Karpas-422 (cell line): Measurements from ENCODE around the gene NFYC. TPM values are rescaled to one million over a fixed set of nuclear protein-coding genes. Genes with fewer than 3 reads are reported as not detected.

Experiments
- DNase-seq: peaks from one replicate; pipeline ENCODE4 v3.0.0-alpha.2; 2015
- H2AFZ ChIP-seq: fragments of 200-600 bp; sonication (generic); 2 replicates; pipeline ENCODE4 v1.6.1; 2014; ENCODE audit warnings: antibody characterized with exemption, low read length, mixed read lengths
- H3K27ac ChIP-seq: fragments of 200-600 bp; sonication (generic); 2 replicates; pipeline ENCODE4 v1.5.1; 2014; ENCODE audit warnings: mild to moderate bottlenecking, low read length, moderate library complexity
- H3K27me3 ChIP-seq: fragments of 200-600 bp; sonication (generic); 2 replicates; pipeline ENCODE4 v1.6.1; 2014; ENCODE audit warnings: low read length, mixed read lengths
- H3K36me3 ChIP-seq: fragments of 200-600 bp; sonication (generic); 2 replicates; pipeline ENCODE4 v1.6.1; 2014; ENCODE audit warnings: low read length, mixed read lengths; ENCODE audit not compliant: insufficient read depth
- H3K4me1 ChIP-seq: fragments of 200-600 bp; sonication (generic); 2 replicates; pipeline ENCODE4 v1.6.1; 2014; ENCODE audit warnings: mild to moderate bottlenecking, low read length, mixed read lengths
- H3K4me2 ChIP-seq: fragments of 200-600 bp; sonication (generic); 2 replicates; pipeline ENCODE4 v1.6.1; 2014; ENCODE audit warnings: low read length, low read depth, mild to moderate bottlenecking; ENCODE audit not compliant: poor library complexity, severe bottlenecking
- H3K4me3 ChIP-seq: fragments of 200-600 bp; sonication (generic); 2 replicates; pipeline ENCODE4 v1.5.1; 2014; ENCODE audit warnings: mild to moderate bottlenecking, antibody characterized with exemption, low read length, mixed read lengths
- H3K79me2 ChIP-seq: fragments of 200-600 bp; sonication (generic); 2 replicates; pipeline ENCODE4 v1.6.1; 2014; ENCODE audit warnings: mild to moderate bottlenecking, low read length, mixed read lengths
- H3K9ac ChIP-seq: fragments of 200-600 bp; sonication (generic); 2 replicates; pipeline ENCODE4 v1.6.0; 2014; ENCODE audit warnings: low read length
- H3K9me2 ChIP-seq: fragments of 200-600 bp; sonication (generic), shearing (Covaris generic); replicated peaks from 2 replicates; pipeline ENCODE4 v1.6.0; 2014; ENCODE audit warnings: mild to moderate bottlenecking, low read length, moderate library complexity; ENCODE audit not compliant: insufficient read depth
- H3K9me3 ChIP-seq: fragments of 300-700, 200-600 bp; sonication (generic); 2 replicates; pipeline ENCODE4 v1.6.1; 2014; ENCODE audit warnings: low read length, mixed read lengths
- H4K20me1 ChIP-seq: fragments of 200-600 bp; sonication (generic); 2 replicates; pipeline ENCODE4 v1.6.1; 2014; ENCODE audit warnings: mild to moderate bottlenecking, antibody characterized with exemption, low read length, low read depth; ENCODE audit not compliant: insufficient read depth
- total RNA-seq: library from RNA; depleted of rRNA; stranded (reverse); fragments of >200 nt; shearing (Covaris generic); gene quantifications from 2 replicates; pipeline ENCODE4 v1.2.3, GENCODE V29; 2014; ENCODE audit warnings: low replicate concordance

Gene NFYC
- total RNA-seq, 1 experiment from 2014 or later, result 62.6 TPM

DNA sequence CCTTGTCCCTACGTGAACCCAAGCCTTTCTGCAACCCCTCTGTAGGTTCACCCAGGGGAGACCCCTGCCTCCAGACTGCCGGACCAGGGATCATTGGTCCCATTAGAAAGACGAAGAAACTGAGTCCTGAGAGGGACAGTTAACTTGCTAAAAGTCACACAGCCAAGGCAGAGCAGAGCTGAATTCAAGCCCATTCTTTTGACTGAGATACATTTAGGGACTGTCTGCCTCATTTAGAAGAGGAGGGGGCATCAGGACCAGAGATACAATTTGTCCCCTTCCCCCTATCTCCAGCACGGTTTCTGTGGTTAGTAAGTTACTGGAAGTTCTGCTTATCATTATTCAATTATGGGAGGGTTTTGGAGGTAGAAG lies 111.2 kb downstream of the NFYC start:
- Histone ChIP-seq H3K36me3 (no peaks in the 10 kb centered on the region), H2AFZ (no peak overlapping the region), H3K4me3 (peak overlapping the region; percentile 51; the same call in 1 of the 2 replicates), H3K27me3 (no peaks in the 10 kb centered on the region), H3K79me2 (no peaks in the 10 kb centered on the region), H3K4me1 (peaks cover 98% of the 10 kb centered on the region), H3K27ac (peak overlapping the region; percentile 100), H3K9ac (peak overlapping the region; percentile 81), H3K4me2 (peak overlapping the region; percentile 70), H3K9me2 (no peaks in the 10 kb centered on the region), H4K20me1 (no peaks in the 10 kb centered on the region), H3K9me3 (no peaks in the 10 kb centered on the region)
- peak; percentile 80 for DNase-seq

DNA sequence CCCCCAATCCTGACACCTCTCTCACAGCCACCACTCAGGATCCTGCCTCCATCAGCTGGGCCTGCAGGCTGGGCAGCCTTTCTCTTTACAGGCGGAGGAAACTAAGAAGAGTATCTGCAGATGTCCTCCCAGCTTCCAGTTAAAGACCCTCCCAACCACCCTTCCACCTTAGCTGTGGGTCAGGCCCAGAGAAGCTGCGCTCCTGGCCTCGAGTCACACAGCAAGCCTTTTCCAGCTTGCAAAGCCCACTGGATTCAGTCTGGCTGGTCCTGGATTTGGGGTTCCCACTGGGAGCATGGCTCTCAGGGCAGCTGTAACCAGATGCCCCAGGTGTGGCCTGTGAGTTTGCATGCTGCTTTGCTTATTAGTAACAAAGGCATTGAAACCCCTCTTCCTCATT lies 111.9 kb downstream of the NFYC start:
- Histone ChIP-seq H3K4me2 (peak overlapping the region; percentile 70), H3K4me1 (peaks cover 98% of the 10 kb centered on the region), H3K4me3 (peak overlapping the region; percentile 51), H3K79me2 (peaks cover 5% of the 10 kb centered on the region; the same call in 1 of the 2 replicates), H3K27ac (peak overlapping the region; percentile 100), H3K36me3 (no peaks in the 10 kb centered on the region), H3K9me2 (no peaks in the 10 kb centered on the region), H3K9me3 (no peaks in the 10 kb centered on the region), H2AFZ (no peak overlapping the region), H3K9ac (peak overlapping the region; percentile 81), H3K27me3 (no peaks in the 10 kb centered on the region), H4K20me1 (no peaks in the 10 kb centered on the region)
- peak; percentile 83 for DNase-seq

DNA sequence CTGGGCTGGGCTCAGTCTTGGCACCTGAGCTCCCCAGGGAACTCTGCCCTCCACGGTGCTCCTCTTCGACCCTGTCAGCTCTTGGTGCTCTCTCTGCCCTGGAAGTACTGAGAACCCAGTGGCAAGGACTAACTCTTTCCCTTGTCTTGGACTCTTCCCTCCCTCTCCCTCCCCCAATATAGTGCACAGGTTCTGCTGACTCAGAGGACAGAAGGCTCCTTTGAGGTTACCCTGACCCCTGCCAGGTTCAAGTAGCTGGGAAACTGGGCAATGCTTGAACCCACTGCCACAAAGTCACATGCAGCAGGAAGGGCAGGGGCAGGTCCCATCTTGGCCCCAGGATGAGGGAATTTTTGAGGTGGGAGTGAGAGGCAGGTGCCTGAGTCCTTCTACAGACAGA lies 112.4 kb downstream of the NFYC start:
- Histone ChIP-seq H3K27me3 (no peaks in the 10 kb centered on the region), H3K27ac (peak overlapping the region; percentile 100), H3K36me3 (no peaks in the 10 kb centered on the region), H3K9ac (peak overlapping the region; percentile 81), H3K9me3 (no peaks in the 10 kb centered on the region), H3K4me2 (peak overlapping the region; percentile 70), H3K4me1 (peaks cover 98% of the 10 kb centered on the region), H2AFZ (no peak overlapping the region), H3K9me2 (no peaks in the 10 kb centered on the region), H4K20me1 (no peaks in the 10 kb centered on the region), H3K4me3 (peak overlapping the region; percentile 54), H3K79me2 (peaks cover 6% of the 10 kb centered on the region; the same call in 1 of the 2 replicates)
- no peak for DNase-seq

DNA sequence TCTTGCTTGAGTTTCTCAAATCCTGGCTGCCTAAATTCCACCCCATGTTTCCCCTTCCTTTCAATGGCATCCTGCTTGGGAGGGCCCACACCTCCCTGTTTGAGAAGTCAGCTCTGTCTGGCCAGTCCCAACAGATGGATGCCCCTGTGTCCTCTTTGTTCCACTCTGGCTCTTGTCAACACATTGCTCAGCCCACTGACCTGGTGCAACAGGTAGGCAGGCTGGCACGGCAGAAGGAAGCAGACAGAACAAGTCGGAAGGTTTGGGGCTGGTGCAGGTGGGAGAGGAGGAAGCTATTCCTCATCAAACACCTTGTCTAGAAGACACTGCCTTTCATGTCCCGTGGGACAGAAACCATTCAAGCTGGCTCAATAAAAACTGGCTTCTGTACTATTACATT lies 114.7 kb downstream of the NFYC start:
- H3K27ac ChIP-seq, result peak overlapping the region; percentile 100
- H3K36me3 ChIP-seq, result no peaks in the 10 kb centered on the region
- peaks cover 6% of the 10 kb centered on the region; the same call in 1 of the 2 replicates for H3K79me2 ChIP-seq
- no peak overlapping the region for H3K4me3 ChIP-seq
- H3K27me3 ChIP-seq, result no peaks in the 10 kb centered on the region
- no peak for DNase-seq
- H2AFZ ChIP-seq, result no peak overlapping the region
- H3K4me1 ChIP-seq, result peaks cover 98% of the 10 kb centered on the region
- H3K9me3 ChIP-seq, result no peaks in the 10 kb centered on the region
- no peaks in the 10 kb centered on the region for H4K20me1 ChIP-seq
- H3K4me2 ChIP-seq, result peak overlapping the region; percentile 68
- H3K9me2 ChIP-seq, result no peaks in the 10 kb centered on the region
- peak overlapping the region; percentile 74 for H3K9ac ChIP-seq

DNA sequence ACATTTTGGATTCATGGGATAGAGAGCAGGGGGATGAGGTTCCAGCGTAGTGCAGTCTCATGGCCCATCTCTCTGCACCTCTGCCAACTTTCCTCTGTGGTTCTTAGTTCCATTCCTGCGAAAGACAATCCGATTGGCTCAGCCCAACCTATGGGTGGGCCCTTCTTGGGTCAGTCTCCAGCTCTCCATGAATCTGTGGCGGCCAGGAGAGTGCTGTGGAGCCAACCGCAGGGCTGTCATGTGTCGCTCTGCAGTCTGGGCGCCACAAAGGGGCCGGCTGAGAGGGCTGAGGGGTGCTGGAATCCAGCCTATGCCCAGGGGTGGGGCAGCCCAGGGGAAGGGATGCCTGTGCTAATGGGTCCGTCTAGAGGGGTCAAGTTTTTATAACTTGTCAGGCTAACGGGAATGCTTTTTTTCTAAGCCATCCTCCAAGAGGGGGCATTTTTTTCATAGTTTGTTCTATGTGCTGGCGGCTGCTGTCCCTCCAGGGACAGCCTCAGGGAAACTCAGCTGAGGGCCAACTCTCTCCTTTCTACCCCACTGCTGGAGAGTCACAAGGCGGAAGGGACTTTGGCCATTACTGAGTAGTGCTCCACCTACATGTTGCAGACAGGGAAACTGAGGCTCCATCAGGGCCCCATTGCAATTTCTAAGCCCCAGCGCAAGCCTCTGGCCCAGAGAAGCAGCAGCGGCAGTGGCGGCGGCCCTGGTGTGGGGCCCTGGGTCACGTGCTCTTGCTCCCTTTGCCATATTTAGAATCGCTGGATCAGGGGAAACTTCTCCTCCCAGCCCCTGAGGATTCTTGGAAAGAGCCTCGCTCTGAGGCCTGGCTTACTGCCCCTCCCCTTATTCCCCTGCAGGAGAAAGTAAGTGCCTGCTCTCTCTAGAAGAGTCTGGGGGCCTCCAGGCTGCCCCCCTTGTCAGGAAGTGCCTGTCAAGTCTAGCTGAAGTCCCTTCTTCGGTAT lies 115.5 kb downstream of the NFYC start:
- Histone ChIP-seq H3K9ac (peak overlapping the region; percentile 74), H2AFZ (no peak overlapping the region), H3K36me3 (no peaks in the 10 kb centered on the region), H4K20me1 (no peaks in the 10 kb centered on the region), H3K9me3 (no peaks in the 10 kb centered on the region), H3K27ac (peak overlapping the region; percentile 100), H3K4me3 (peak overlapping the region; percentile 63), H3K4me2 (peak overlapping the region; percentile 68), H3K9me2 (no peaks in the 10 kb centered on the region), H3K27me3 (no peaks in the 10 kb centered on the region), H3K79me2 (peaks cover 6% of the 10 kb centered on the region; the same call in 1 of the 2 replicates), H3K4me1 (peaks cover 93% of the 10 kb centered on the region)
- DNase-seq, result no peak

DNA sequence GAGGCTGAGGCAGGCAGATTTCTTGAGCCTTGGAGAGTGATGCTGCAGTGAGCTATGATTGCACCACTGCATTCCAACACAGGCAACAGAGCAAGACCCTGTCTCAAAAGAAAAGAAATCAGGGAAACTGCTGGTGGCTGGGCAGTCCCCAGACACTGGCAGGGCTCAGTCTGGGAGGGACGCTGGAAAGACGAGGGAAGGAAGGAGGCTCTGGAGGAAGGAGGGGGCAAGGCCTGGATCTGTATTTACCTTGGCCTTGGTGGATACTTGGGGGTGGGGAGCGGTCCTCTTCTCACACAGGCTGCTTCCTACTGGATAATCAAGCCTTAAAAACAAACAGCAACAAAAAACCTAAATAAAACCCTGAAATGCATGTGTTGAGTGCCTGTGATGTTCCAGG lies 116.5 kb downstream of the NFYC start:
- Histone ChIP-seq H3K4me3 (peak overlapping the region; percentile 63), H3K36me3 (no peaks in the 10 kb centered on the region), H3K27ac (peak overlapping the region; percentile 100)

DNA sequence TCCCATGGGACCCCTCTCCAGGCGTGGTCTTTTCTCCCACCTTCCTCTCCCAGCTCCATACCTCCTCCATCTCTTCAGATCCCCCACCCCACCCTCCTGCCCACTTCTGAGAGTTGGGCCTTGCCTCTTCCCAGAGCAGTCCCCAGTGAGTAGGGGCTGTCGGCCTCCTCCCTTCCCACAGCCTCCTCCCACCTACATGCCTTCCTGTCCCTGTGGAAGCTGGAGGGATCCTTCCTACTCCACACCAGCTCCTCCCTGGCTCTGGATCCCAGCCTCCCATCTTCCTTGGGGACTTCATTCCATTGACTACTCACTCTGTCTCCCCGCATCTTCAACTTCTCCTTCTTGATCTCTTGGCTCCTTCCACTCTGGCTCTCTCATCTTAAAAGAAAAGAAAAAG lies 116.9 kb downstream of the NFYC start:
- Histone ChIP-seq H3K36me3 (no peaks in the 10 kb centered on the region), H3K79me2 (peaks cover 6% of the 10 kb centered on the region; the same call in 1 of the 2 replicates), H2AFZ (no peak overlapping the region), H3K9me3 (no peaks in the 10 kb centered on the region), H3K27me3 (no peaks in the 10 kb centered on the region), H4K20me1 (no peaks in the 10 kb centered on the region), H3K9ac (peak overlapping the region; percentile 74), H3K27ac (peak overlapping the region; percentile 100), H3K4me1 (peaks cover 80% of the 10 kb centered on the region), H3K4me2 (peak overlapping the region; percentile 68), H3K4me3 (peak overlapping the region; percentile 63), H3K9me2 (no peaks in the 10 kb centered on the region)
- no peak for DNase-seq

More for the DNA sequence above, 116.5 kb downstream of the NFYC start:
- Histone ChIP-seq H3K9me2 (no peaks in the 10 kb centered on the region), H2AFZ (no peak overlapping the region), H4K20me1 (no peaks in the 10 kb centered on the region), H3K4me2 (peak overlapping the region; percentile 68), H3K27me3 (no peaks in the 10 kb centered on the region), H3K79me2 (peaks cover 6% of the 10 kb centered on the region; the same call in 1 of the 2 replicates), H3K4me1 (peaks cover 85% of the 10 kb centered on the region), H3K9me3 (no peaks in the 10 kb centered on the region), H3K9ac (peak overlapping the region; percentile 74)
- DNase-seq, result no peak

DNA sequence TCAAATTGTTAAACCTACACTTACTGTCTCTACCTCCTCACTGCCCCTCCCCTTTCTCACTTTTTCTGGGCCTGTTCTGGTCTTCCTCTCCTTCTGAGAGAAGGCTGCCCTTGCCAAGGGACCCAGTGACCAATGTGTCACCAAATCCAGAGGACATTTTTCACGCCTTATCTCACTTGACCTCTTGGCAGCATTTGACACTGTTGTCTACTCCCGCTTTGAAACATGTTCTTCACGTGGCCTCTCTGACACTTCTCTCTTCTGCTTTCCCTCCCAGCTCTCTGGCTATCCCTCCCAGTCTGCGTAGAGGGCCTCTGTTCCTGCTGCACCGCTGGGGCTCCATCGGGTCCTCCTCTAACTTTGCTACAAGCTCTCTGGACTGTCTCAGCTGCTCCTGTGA lies 117.4 kb downstream of the NFYC start:
- no peak overlapping the region for H2AFZ ChIP-seq
- peak overlapping the region; percentile 63 for H3K4me3 ChIP-seq
- H4K20me1 ChIP-seq, result no peaks in the 10 kb centered on the region
- no peaks in the 10 kb centered on the region for H3K36me3 ChIP-seq
- peaks cover 76% of the 10 kb centered on the region for H3K4me1 ChIP-seq
- H3K9ac ChIP-seq, result peak overlapping the region; percentile 74
- H3K27me3 ChIP-seq, result no peaks in the 10 kb centered on the region
- H3K4me2 ChIP-seq, result peak overlapping the region; percentile 68
- peaks cover 6% of the 10 kb centered on the region; the same call in 1 of the 2 replicates for H3K79me2 ChIP-seq
- no peaks in the 10 kb centered on the region for H3K9me2 ChIP-seq
- H3K9me3 ChIP-seq, result no peaks in the 10 kb centered on the region
- peak overlapping the region; percentile 100 for H3K27ac ChIP-seq
- DNase-seq, result peak; percentile 62
